IMR-90 (cell line): ENCODE measurements around the gene OR51B6.
A peak's percentile ranks its signal among the peaks of the same experiment; 100 is the strongest.

Experiments
- BHLHE40 ChIP-seq: fragments of 150-350 bp; IDR thresholded peaks from 2 replicates; pipeline ENCODE4 v1.6.1; 2016; ENCODE audit warnings: mild to moderate bottlenecking, low read depth, low read length
- CEBPB ChIP-seq: IDR thresholded peaks from 2 replicates; pipeline ENCODE4 v1.6.1; 2012; ENCODE audit warnings: low read depth, low read length, improper control_type of control experiment
- ELK1 ChIP-seq: fragments of 150-350 bp; IDR thresholded peaks from 2 replicates; pipeline ENCODE4 v1.6.1; 2016; ENCODE audit warnings: low read depth, mild to moderate bottlenecking, low read length, moderate library complexity, borderline replicate concordance
- FOS ChIP-seq: fragments of 150-350 bp; IDR thresholded peaks from 2 replicates; pipeline ENCODE4 v1.6.1; 2016; ENCODE audit warnings: low read depth, low read length
- MAFK ChIP-seq: IDR thresholded peaks from 2 replicates; pipeline ENCODE4 v1.6.1; 2012; ENCODE audit warnings: low read depth, low read length, improper control_type of control experiment
- MAZ ChIP-seq: IDR thresholded peaks from 2 replicates; pipeline ENCODE4 v1.6.1; 2012; ENCODE audit warnings: low read depth, mild to moderate bottlenecking, low read length, improper control_type of control experiment, moderate library complexity, borderline replicate concordance
- MXI1 ChIP-seq: IDR thresholded peaks from 2 replicates; pipeline ENCODE4 v1.6.1; 2012; ENCODE audit warnings: low read depth, mild to moderate bottlenecking, low read length, moderate library complexity, borderline replicate concordance
- POLR2A ChIP-seq: IDR thresholded peaks from 2 replicates; pipeline ENCODE4 v1.6.1; 2012; ENCODE audit warnings: mild to moderate bottlenecking, low read depth, low read length
- RAD21 ChIP-seq: IDR thresholded peaks from 2 replicates; pipeline ENCODE4 v1.6.1; 2012; ENCODE audit warnings: low read length, improper control_type of control experiment
- RFX5 ChIP-seq: IDR thresholded peaks from 2 replicates; pipeline ENCODE4 v1.8.0; 2012; ENCODE audit warnings: low read depth, mild to moderate bottlenecking, low read length, moderate library complexity
- SMC3 ChIP-seq: fragments of 150-350 bp; IDR thresholded peaks from 2 replicates; pipeline ENCODE4 v1.6.1; 2016; ENCODE audit warnings: low read depth, mild to moderate bottlenecking, antibody characterized with exemption, low read length, moderate library complexity
- TF ChIP-seq, protein P1 (sequence below): conservative IDR thresholded peaks from 2 replicates; pipeline ENCODE4 v1.5.1; 2012; ENCODE audit warnings: mild to moderate bottlenecking, low read depth, low read length, improper control_type of control experiment
- TF ChIP-seq, protein P2 (sequence below): fragments of 150-350 bp; IDR thresholded peaks from 2 replicates; pipeline ENCODE4 v1.6.1; 2017; ENCODE audit warnings: mild to moderate bottlenecking, antibody characterized with exemption, low read length, low read depth

DNA sequence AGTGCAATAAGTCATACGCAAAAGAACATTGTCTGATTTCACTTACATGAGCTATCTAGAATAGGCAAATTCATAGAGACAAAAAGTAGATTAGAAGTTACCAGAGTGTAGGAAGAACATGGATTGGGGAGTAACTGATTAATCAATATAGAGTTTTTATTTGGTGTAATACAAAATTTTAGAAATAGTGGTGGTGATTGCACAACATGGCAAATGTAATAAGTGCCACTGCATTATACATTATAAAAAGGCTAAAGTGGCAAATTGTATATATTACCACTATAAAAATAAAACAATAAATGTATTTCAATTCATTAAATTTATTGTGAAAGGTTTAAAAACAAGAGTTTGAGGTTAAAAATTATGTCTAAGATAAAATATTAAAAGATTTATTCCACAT, 40.9 kb upstream of the OR51B6 start:
- TF ChIP-seq, protein P1, sequence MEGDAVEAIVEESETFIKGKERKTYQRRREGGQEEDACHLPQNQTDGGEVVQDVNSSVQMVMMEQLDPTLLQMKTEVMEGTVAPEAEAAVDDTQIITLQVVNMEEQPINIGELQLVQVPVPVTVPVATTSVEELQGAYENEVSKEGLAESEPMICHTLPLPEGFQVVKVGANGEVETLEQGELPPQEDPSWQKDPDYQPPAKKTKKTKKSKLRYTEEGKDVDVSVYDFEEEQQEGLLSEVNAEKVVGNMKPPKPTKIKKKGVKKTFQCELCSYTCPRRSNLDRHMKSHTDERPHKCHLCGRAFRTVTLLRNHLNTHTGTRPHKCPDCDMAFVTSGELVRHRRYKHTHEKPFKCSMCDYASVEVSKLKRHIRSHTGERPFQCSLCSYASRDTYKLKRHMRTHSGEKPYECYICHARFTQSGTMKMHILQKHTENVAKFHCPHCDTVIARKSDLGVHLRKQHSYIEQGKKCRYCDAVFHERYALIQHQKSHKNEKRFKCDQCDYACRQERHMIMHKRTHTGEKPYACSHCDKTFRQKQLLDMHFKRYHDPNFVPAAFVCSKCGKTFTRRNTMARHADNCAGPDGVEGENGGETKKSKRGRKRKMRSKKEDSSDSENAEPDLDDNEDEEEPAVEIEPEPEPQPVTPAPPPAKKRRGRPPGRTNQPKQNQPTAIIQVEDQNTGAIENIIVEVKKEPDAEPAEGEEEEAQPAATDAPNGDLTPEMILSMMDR, result no peak
- no peak for TF ChIP-seq POLR2A
- TF ChIP-seq CEBPB, result peak; percentile 63
- no peak for TF ChIP-seq RFX5
- TF ChIP-seq MXI1, result no peak
- TF ChIP-seq FOS, result no peak
- no peak for TF ChIP-seq ELK1
- no peak for TF ChIP-seq BHLHE40
- TF ChIP-seq MAFK, result no peak
- TF ChIP-seq SMC3, result no peak
- TF ChIP-seq MAZ, result no peak
- TF ChIP-seq, protein P2, sequence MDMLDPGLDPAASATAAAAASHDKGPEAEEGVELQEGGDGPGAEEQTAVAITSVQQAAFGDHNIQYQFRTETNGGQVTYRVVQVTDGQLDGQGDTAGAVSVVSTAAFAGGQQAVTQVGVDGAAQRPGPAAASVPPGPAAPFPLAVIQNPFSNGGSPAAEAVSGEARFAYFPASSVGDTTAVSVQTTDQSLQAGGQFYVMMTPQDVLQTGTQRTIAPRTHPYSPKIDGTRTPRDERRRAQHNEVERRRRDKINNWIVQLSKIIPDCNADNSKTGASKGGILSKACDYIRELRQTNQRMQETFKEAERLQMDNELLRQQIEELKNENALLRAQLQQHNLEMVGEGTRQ, result no peak
- TF ChIP-seq RAD21, result no peak
